ENCODE data around the gene GPR148.

Gene GPR148

DNA sequence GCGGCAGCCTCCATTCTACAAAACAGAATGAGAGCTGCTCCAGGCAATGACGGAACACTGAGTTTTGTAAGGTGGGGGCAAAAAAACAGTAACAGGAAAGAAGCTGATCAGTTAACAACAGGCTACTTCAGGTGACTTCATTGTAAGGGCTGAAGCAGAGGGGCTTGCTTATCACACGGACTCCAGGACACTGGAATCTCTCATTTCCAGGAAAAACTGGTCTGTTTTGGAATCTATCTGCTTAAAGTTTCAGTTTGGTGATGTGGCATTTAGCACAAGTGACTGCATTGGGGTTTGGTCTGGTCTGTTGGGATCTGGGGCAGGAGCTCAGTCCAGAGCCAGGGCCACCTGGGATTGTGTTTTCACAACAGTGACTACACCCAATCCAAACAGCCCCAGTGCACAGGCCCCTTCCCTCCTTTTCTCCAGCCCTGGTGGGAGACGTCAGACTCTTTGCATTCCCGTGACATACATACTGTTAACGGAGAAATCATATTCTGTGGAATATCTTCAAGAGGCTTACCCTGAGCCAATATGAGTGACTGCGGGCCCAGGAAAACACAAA lies 40.6 kb downstream of the GPR148 start:
- no peak for DNase-seq (ENCODE audit: low read depth, low spot score)

DNA sequence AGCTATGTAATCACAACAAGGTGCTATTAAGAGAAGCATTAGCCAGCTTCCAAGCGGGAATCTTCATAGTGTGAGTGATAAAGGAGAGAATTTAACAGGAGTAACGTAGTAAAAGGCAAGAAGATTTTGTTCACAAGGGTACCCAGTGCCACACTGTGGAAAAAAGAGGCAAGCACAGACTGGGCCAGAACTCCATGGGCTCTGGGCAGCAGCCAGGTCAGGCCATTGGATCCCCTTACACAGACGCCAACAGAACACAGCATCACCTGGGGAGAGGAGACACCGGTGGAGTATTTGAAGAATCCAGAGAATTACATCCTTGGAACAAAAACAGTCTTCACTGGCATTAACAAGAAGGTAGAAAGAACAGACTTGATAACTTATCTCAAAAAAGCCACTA lies 47.7 kb downstream of the GPR148 start:
- DNase-seq (ENCODE audit: low read depth, low spot score): no peak

DNA sequence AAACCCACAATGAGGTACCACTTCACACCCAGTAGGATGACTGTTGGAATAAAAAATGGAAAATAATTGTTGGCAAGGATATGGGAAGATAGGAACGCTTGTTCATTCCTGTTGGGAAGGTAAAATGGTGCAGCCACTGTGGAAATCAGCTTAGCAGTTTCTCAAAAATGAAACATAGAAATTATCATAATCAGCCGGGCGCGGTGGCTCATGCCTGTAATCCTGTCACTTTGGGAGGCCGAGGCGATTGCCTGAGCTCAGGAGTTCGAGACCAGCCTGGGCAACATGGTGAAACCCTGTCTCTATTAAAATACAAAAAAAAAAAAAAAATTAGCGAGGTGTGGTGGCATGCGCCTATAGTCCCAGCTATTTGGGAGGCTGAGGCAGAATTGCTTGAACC lies 49.9 kb downstream of the GPR148 start:
- no peak for DNase-seq (ENCODE audit: low read depth, low spot score)
